ENCODE data around the gene TBC1D2B. TPM values are rescaled to one million over a fixed set of nuclear protein-coding genes. Genes with fewer than 3 reads are reported as not detected.

The TBC1D2B gene
- total RNA-seq, 1 donor, result 52.2 TPM

DNA sequence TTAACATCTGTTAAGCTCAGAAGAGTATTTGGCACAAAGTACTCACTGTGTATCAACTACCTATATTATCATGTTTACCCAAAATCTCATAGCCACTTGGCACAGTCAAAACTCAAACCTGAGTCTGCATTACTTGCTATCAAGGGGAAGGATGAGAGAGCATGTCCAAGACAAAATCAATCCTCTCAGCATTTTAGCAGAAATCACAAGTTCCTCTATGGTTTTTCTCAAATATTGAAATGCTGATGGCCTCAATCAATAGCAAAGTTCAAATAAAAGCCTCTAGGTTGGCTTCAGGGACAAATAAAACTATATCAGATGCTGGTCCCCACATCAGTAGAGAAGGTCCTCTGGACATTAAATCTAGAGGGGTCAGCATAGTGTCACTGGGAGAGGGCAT, 14.3 kb downstream of the TBC1D2B start:
- TF ChIP-seq, protein P1, sequence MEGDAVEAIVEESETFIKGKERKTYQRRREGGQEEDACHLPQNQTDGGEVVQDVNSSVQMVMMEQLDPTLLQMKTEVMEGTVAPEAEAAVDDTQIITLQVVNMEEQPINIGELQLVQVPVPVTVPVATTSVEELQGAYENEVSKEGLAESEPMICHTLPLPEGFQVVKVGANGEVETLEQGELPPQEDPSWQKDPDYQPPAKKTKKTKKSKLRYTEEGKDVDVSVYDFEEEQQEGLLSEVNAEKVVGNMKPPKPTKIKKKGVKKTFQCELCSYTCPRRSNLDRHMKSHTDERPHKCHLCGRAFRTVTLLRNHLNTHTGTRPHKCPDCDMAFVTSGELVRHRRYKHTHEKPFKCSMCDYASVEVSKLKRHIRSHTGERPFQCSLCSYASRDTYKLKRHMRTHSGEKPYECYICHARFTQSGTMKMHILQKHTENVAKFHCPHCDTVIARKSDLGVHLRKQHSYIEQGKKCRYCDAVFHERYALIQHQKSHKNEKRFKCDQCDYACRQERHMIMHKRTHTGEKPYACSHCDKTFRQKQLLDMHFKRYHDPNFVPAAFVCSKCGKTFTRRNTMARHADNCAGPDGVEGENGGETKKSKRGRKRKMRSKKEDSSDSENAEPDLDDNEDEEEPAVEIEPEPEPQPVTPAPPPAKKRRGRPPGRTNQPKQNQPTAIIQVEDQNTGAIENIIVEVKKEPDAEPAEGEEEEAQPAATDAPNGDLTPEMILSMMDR (IDR thresholded peaks at IDR 0.05; ENCODE audit: insufficient read depth, low read depth, low read length), result no peak

GRCh38 chr15:78061963-78062427, 15.5 kb downstream of the TBC1D2B start:
- peak; percentile 84 for DNase-seq (ENCODE audit: low read depth)
- TF ChIP-seq, protein P1 (IDR thresholded peaks at IDR 0.05; ENCODE audit: insufficient read depth, low read depth, low read length), result no peak
- H3K4me3 ChIP-seq (ENCODE audit: low read depth, low read length), result peak overlapping the region; percentile 34

More for the DNA sequence above, 14.3 kb downstream of the TBC1D2B start:
- H3K4me3 ChIP-seq (ENCODE audit: low read depth, low read length), result no peak overlapping the region
- no peak for DNase-seq (ENCODE audit: low read depth)

- no peak overlapping the region for H3K4me3 ChIP-seq (ENCODE audit: low read depth, low read length)
- TF ChIP-seq, protein P1 (IDR thresholded peaks at IDR 0.05; ENCODE audit: insufficient read depth, low read depth, low read length), result no peak
- DNase-seq (ENCODE audit: low read depth), result no peak
These were observed 17.3 kb downstream of the TBC1D2B start for GRCh38 chr15:78060232-78060631.

DNA sequence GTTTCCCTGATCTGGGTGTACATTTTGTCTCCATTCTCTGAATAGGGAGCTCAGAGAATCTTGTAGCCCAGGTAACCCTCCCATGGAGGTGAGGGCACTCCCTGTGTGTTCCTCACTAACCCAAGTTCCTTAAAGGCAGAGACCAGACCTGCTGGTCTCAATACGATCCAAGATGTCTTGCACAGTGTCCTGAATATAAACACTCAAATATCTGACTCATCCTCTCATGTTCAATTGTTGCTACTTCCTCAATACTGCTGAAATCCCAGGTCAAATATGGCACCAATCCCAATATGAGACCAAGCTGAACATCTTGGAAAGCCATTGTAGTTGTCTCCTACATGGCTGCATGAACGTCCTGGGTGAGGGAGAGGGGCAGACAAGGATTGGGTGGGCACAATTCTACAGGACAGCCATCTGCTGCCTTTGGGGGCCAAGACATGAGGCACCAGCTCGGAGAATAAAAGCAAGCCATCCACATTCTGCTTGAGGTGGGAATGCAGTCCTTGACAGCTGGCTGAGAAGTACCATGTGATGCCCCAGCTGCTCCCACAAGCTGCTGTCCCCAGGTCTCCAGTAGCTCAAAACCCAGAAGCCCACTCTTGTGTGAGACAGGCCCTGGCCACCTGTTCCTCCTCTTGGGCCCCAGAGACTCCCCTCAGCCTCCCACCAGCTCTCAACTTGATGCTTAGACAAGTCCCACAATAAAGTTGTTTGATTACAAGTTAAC, 18.2 kb downstream of the TBC1D2B start:
- TF ChIP-seq, protein P1 (IDR thresholded peaks at IDR 0.05; ENCODE audit: insufficient read depth, low read depth, low read length), result no peak
- DNase-seq (ENCODE audit: low read depth), result peak; percentile 55
- no peak overlapping the region for H3K4me3 ChIP-seq (ENCODE audit: low read depth, low read length)

DNA sequence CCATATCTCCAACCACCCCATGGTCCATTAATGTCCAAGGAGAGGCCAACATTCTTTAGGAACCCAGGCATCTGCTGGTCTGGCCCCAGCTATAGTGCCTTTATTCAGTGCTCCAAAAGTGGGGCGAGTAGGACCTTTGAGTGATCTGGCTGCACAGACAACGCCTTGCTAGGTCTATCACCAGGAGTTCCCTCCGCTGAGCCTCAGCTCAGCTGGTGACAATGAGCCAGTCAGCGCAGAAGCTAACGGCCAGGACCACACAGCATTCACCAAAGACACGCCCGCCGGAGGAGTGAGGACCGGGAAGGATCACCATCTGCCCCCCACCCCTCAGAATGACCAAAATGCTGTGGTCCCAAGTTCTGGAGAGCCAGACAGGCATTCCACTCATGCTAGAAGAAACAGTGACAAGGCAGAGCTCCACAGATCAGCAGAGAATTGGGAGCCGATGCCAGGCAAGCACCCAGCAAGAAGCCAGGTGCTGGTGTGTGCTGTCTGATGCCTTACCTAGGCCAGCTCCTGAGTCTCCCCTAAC, 19.0 kb downstream of the TBC1D2B start:
- TF ChIP-seq, protein P1 (IDR thresholded peaks at IDR 0.05; ENCODE audit: insufficient read depth, low read depth, low read length), result no peak
- H3K4me3 ChIP-seq (ENCODE audit: low read depth, low read length), result no peak overlapping the region
- DNase-seq (ENCODE audit: low read depth), result no peak

DNA sequence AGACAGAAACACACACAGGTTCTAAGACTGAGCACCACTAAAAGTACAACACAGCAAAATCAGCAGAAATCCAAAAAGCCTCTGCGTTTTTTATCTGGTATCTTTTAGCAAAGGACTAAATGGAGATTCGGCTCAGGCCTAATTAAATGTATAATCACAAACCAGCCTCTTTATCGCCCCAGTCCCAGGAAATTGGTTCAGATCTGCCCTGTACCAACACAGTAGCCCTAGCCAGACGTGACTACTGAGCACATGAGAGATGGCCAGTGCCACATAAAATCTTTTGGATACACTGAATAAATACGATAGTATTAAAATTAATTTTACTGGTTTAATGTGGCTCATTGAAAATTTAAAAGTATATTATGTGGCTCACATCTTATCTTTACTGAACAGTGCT, 19.7 kb downstream of the TBC1D2B start:
- TF ChIP-seq, protein P1 (IDR thresholded peaks at IDR 0.05; ENCODE audit: insufficient read depth, low read depth, low read length), result no peak
- H3K4me3 ChIP-seq (ENCODE audit: low read depth, low read length), result no peak overlapping the region
- DNase-seq (ENCODE audit: low read depth), result no peak
